Measurements from ENCODE around the gene KRT84.
"Not testable (repeated sequence)": the region's sequence is repeated elsewhere in the genome, so short reads cannot be mapped to it uniquely, and the experiment has no call there.

GRCh38 chr12:52410589-52411248 lies 25.3 kb upstream of the KRT84 start:
- not testable (repeated sequence) for TF ChIP-seq CTCF, POLR2A (IDR thresholded peaks at IDR 0.05)
